Progenitor cell of endocrine pancreas (in vitro differentiated cells): Measurements from ENCODE around the gene KRT16. TPM values are rescaled to one million over a fixed set of nuclear protein-coding genes. Genes with fewer than 3 reads are reported as not detected.
"Not testable (repeated sequence)": the region's sequence is repeated elsewhere in the genome, so short reads cannot be mapped to it uniquely, and the experiment has no call there.

Source experiments
- DNase-seq: peaks from one replicate; pipeline ENCODE4 v3.0.0; 2021; ENCODE audit warnings: low spot score; ENCODE audit not compliant: unreplicated experiment
- H3K27ac Mint-ChIP-seq: 2 replicates; pipeline ENCODE4 v1.8.0; 2021; ENCODE audit warnings: mild to moderate bottlenecking, moderate library complexity, mixed read lengths
- H3K27me3 Mint-ChIP-seq: 2 replicates; pipeline ENCODE4 v1.8.0; 2021; ENCODE audit warnings: mixed read lengths
- H3K36me3 Mint-ChIP-seq: 2 replicates; pipeline ENCODE4 v1.8.0; 2022; ENCODE audit warnings: mixed read lengths; ENCODE audit not compliant: insufficient read depth
- H3K4me1 Mint-ChIP-seq: 2 replicates; pipeline ENCODE4 v1.8.0; 2021; ENCODE audit warnings: low read depth, mixed read lengths
- H3K4me3 Mint-ChIP-seq: 2 replicates; pipeline ENCODE4 v1.8.0; 2021; ENCODE audit warnings: low read depth, mild to moderate bottlenecking, moderate library complexity, mixed read lengths
- H3K9me3 Mint-ChIP-seq: 2 replicates; pipeline ENCODE4 v1.8.0; 2021; ENCODE audit warnings: low read depth, mixed read lengths
- CTCF ChIP-seq: fragments of 200-600 bp; sonication (generic); IDR thresholded peaks from one replicate; pipeline ENCODE4 v1.5.0; 2021; ENCODE audit warnings: antibody characterized with exemption, mild to moderate bottlenecking; ENCODE audit not compliant: unreplicated experiment
- total RNA-seq: library from RNA; stranded (reverse); gene quantifications from 2 replicates; pipeline ENCODE4 v1.2.1, GENCODE V29; 2021

Gene KRT16
- total RNA-seq, 1 donor from 2014 or later, result not detected

DNA sequence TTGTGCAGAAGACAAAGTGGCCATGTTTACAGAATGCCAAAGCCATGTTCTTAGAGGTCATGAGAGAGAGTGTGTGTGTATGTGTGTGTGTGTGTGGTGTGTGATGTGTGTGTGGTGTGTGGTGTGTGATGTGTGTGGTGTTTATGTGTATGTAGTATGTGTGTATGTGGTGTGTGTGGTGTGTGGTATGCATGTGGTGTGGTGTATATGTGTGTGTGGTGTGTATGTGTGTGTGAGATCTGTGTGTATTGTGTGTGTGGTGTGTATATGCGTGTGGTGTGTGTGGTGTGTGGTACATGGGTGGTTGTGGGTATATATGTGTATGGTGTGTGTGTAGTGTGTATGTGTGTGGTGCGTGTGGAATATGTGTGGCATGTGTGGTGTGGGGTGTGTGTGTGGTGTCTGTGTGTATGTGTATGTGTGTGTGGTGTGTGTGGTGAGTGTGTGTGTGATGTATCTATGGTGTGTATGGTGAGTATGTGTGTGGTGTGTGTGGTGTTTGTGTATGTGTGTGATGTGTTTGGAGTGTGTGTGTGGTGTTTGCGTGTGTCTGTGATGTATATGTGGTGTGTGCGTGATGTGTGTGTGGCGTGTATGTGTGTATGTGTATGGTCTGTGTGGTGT lies 20.0 kb upstream of the KRT16 start:
- H3K9me3 Mint-ChIP-seq, result no peaks in the 10 kb centered on the region

GRCh38 chr17:41631898-41632285 lies 19.3 kb upstream of the KRT16 start:
- no peak for TF ChIP-seq CTCF
- Mint-ChIP-seq H3K4me1 (peaks cover 1% of the 10 kb centered on the region), H3K27ac (no peak overlapping the region), H3K27me3 (peaks cover 9% of the 10 kb centered on the region), H3K9me3 (no peaks in the 10 kb centered on the region), H3K36me3 (no peaks in the 10 kb centered on the region), H3K4me3 (no peak overlapping the region)
- no peak for DNase-seq

More for the DNA sequence above, 20.0 kb upstream of the KRT16 start:
- H3K27me3 Mint-ChIP-seq, result peaks cover 2% of the 10 kb centered on the region
- peaks cover 1% of the 10 kb centered on the region for H3K4me1 Mint-ChIP-seq
- DNase-seq, result no peak
- no peak for TF ChIP-seq CTCF
- H3K36me3 Mint-ChIP-seq, result no peaks in the 10 kb centered on the region
- H3K4me3 Mint-ChIP-seq, result no peak overlapping the region
- H3K27ac Mint-ChIP-seq, result no peak overlapping the region

- no peak overlapping the region for H3K4me3 Mint-ChIP-seq
- no peak for DNase-seq
- H3K4me1 Mint-ChIP-seq, result peaks cover 1% of the 10 kb centered on the region
- no peaks in the 10 kb centered on the region for H3K36me3 Mint-ChIP-seq
- peaks cover 10% of the 10 kb centered on the region for H3K27me3 Mint-ChIP-seq
- no peaks in the 10 kb centered on the region for H3K9me3 Mint-ChIP-seq
- TF ChIP-seq CTCF, result no peak
- H3K27ac Mint-ChIP-seq, result no peak overlapping the region
Observed at GRCh38 chr17:41631025-41631897, 18.7 kb upstream of the KRT16 start.

DNA sequence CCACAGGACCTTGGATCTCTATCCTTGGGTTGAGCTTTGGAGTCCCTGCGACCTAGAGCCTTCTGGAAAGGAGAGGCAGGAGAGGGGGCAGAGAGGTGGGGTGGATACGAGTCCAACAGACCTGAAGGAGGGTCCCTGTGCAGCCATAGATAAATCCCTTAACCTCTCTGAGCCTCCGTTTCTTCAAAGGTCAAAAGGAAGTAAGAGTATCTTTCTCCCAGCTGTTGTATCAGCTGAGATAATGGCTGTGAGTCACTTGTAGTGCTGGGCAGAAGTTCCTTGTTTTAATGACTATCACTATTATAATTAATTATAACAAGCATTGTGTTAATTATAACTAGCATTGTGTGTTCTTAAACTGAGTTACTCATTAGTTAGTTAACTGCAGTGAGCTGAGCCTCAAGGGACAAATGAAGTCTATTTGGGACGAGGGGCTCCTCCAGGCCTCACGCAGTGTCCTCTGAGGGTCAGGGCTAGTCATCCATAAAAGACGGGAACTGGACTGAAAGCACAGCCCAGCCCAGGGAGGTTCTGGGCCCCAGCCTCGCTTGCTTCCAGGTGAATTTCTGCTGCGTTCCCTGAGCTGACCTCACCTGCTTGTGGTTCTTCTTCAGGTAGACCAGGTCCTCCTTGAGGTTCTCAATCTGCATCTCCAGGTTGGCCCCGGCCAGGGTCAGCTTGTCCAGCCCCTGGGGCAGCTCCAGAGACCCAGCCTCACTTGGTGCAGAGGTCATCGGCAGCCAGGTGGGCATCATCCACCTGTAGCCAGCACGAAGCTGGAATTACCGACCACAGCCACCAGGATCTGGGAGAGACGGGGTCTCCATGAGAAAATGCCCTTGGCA lies 17.5 kb upstream of the KRT16 start:
- no peaks in the 10 kb centered on the region for H3K9me3 Mint-ChIP-seq
- no peak for DNase-seq
- no peak overlapping the region for H3K4me3 Mint-ChIP-seq
- H3K27ac Mint-ChIP-seq, result no peak overlapping the region
- peaks cover 10% of the 10 kb centered on the region for H3K27me3 Mint-ChIP-seq
- TF ChIP-seq CTCF, result no peak
- H3K4me1 Mint-ChIP-seq, result peaks cover 1% of the 10 kb centered on the region
- H3K36me3 Mint-ChIP-seq, result no peaks in the 10 kb centered on the region

DNA sequence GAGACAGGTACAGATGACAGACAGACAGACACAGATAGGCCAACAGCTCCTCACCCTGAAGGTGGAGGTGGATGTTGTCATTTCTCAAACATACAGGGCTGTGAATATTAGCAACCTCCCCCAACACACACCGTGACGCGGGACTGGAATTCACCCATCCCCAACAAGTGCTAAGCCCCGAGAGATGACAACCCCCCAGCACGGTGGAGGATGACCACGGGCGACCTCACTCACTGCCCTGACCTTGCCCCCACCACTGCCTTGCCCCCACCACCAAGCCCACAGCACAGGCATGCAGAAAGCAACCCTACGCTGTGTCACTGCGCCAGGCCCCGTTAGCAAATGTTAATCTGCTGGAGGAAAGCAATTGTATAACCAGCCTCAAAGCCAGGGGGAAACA lies 16.7 kb upstream of the KRT16 start:
- no peak for TF ChIP-seq CTCF
- H3K36me3 Mint-ChIP-seq, result no peaks in the 10 kb centered on the region
- H3K27ac Mint-ChIP-seq, result no peak overlapping the region
- no peak for DNase-seq
- H3K4me3 Mint-ChIP-seq, result no peak overlapping the region
- H3K9me3 Mint-ChIP-seq, result no peaks in the 10 kb centered on the region
- no peaks in the 10 kb centered on the region for H3K4me1 Mint-ChIP-seq
- peaks cover 10% of the 10 kb centered on the region for H3K27me3 Mint-ChIP-seq

DNA sequence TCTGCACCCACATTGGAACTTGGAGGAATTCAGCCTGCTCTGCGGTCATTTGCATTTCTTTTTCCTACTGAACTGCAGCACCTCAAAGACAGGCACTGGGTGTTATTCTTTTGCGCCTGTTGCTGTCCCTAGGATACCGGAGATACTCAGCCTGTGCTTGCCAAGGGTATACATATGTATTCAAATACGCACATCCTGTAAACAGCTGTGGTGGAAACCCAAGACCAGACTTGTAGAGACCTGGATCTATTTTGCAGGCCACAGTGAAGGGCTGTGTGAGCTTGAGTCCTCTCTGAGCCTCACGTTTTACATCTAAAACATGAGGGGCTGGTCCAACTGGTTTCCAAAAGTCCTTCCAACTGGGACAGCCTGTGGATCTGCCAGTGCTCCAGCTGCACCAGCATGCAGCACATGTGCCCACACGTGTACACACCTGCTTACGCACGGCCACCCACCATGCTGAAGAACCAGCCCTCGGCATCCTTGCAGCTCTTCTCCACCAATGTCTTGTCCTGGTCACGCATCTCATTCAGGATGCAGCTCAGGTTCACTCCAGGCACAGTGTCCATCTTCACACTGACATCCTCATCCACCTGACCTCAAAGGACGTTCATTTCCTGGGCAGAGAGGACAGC lies 16.2 kb upstream of the KRT16 start:
- not testable (repeated sequence) for H3K9me3 Mint-ChIP-seq, H3K4me1 Mint-ChIP-seq, DNase-seq, H3K4me3 Mint-ChIP-seq, H3K27ac Mint-ChIP-seq, H3K36me3 Mint-ChIP-seq
- peaks cover 10% of the 10 kb centered on the region for H3K27me3 Mint-ChIP-seq

DNA sequence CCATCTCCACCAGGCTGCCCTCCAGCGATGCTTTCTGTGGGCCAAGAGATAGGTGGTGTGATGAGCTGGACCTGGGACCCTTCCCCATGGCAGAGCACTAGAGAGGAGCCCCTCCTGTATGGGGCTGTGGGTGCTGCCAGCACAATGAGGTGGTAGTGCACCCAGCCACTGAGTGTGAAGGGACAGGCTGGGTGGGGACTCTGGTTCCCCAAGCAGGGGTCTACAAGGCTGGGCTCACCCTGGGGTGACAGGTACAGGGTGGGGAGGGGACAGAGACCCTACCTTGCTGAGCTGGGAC lies 15.5 kb upstream of the KRT16 start:
- H3K4me1 Mint-ChIP-seq, H3K9me3 Mint-ChIP-seq, H3K27ac Mint-ChIP-seq, H3K36me3 Mint-ChIP-seq, H3K4me3 Mint-ChIP-seq, DNase-seq: not testable (repeated sequence)
- peaks cover 10% of the 10 kb centered on the region for H3K27me3 Mint-ChIP-seq
